ENCODE measurements around the gene CEP85L. TPM values are rescaled to one million over a fixed set of nuclear protein-coding genes. Genes with fewer than 3 reads are reported as not detected.

CEP85L gene
- total RNA-seq, 4 donors from 2014 or later = 5.3 to 10.5 (median 8.7) TPM

DNA sequence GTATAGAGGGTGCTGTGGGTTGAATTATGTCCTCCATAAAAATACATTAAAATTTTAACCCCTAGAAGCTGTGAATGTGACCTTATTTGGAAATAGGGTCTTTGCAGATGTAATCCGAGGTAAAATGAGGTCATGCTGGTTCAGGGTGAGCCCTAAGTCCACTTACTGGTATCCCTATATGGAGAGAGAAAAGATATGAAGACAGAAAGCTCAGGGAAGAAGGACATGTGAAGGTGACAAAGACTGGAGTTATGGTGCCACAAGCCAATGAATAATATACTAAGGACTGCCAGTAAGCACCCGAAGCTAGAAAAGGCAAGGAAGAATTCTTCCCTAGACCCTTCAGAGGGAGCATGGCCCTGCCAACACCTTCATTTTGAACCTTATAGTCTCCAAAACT lies 53.1 kb downstream of the CEP85L start:
- in situ Hi-C loops (cut with MboI; ENCODE audit: low pct_ligation_motif_present in 1 of 4, low pct_unique_long_range_greater_than_20kb in 1 of 4, low sequenced_read_pairs in 3 of 4) = no loop called here

DNA sequence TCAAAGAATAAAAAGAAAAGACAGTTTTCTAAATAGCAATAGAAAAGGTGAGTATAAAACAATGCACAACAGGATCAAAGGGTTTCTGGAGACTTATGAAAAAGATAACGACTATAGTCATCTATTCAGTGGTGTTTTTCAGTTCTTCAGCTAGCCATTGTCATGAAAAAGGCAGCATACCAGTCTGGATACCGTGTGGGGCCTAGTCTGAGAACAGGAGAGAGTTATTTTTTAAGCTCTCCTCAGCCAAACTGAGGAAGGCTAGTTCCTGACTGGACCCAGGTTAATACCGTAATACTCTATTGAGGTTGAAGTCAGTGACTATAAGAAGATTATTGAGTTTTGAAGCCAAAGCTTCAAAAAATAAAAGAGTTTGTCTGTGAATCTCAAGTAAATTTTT lies 53.8 kb downstream of the CEP85L start:
- H3K4me3 ChIP-seq = no peak overlapping the region
- intact Hi-C loops (cut with DNase I; ENCODE audit: low total_unique reads) (no loop called here), in situ Hi-C loops (cut with MboI; ENCODE audit: low pct_ligation_motif_present in 1 of 4, low pct_unique_long_range_greater_than_20kb in 1 of 4, low sequenced_read_pairs in 3 of 4) (no loop called here)
- no peak for TF ChIP-seq POLR2A (IDR thresholded peaks at IDR 0.05)
- TF ChIP-seq POLR2AphosphoS5 (IDR thresholded peaks at IDR 0.05) = no peak
- TF ChIP-seq, protein P1, sequence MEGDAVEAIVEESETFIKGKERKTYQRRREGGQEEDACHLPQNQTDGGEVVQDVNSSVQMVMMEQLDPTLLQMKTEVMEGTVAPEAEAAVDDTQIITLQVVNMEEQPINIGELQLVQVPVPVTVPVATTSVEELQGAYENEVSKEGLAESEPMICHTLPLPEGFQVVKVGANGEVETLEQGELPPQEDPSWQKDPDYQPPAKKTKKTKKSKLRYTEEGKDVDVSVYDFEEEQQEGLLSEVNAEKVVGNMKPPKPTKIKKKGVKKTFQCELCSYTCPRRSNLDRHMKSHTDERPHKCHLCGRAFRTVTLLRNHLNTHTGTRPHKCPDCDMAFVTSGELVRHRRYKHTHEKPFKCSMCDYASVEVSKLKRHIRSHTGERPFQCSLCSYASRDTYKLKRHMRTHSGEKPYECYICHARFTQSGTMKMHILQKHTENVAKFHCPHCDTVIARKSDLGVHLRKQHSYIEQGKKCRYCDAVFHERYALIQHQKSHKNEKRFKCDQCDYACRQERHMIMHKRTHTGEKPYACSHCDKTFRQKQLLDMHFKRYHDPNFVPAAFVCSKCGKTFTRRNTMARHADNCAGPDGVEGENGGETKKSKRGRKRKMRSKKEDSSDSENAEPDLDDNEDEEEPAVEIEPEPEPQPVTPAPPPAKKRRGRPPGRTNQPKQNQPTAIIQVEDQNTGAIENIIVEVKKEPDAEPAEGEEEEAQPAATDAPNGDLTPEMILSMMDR (IDR thresholded peaks at IDR 0.05) = no peak
- 79 to 83% methylated on average over 3 of the region's 3 CpGs for WGBS, 2 donors (ENCODE audit: low coverage in 1 of 2)
- no peaks in the 10 kb centered on the region for H3K4me1 ChIP-seq
- DNase-seq = no peak
- H3K27ac ChIP-seq = no peak overlapping the region
- no peaks in the 10 kb centered on the region for H3K9me3 ChIP-seq
- no peaks in the 10 kb centered on the region for H3K36me3 ChIP-seq
- no peaks in the 10 kb centered on the region for H3K27me3 ChIP-seq

More for the DNA sequence above, 53.1 kb downstream of the CEP85L start:
- TF ChIP-seq POLR2A (IDR thresholded peaks at IDR 0.05) (no peak), EP300 (IDR thresholded peaks at IDR 0.05; ENCODE audit: low read depth) (no peak), POLR2AphosphoS5 (IDR thresholded peaks at IDR 0.05) (no peak)
- TF ChIP-seq, protein P1 (IDR thresholded peaks at IDR 0.05) = no peak
- Histone ChIP-seq H3K9me3 (no peaks in the 10 kb centered on the region), H3K27ac (no peak overlapping the region), H3K4me3 (no peak overlapping the region), H3K36me3 (no peaks in the 10 kb centered on the region), H3K27me3 (no peaks in the 10 kb centered on the region), H3K4me1 (no peaks in the 10 kb centered on the region)
- no peak for DNase-seq
- 80 to 88% methylated on average over 2 of the region's 2 CpGs for WGBS, 2 donors (ENCODE audit: low coverage in 1 of 2)
- intact Hi-C loops (cut with DNase I; ENCODE audit: low total_unique reads) = no loop called here

DNA sequence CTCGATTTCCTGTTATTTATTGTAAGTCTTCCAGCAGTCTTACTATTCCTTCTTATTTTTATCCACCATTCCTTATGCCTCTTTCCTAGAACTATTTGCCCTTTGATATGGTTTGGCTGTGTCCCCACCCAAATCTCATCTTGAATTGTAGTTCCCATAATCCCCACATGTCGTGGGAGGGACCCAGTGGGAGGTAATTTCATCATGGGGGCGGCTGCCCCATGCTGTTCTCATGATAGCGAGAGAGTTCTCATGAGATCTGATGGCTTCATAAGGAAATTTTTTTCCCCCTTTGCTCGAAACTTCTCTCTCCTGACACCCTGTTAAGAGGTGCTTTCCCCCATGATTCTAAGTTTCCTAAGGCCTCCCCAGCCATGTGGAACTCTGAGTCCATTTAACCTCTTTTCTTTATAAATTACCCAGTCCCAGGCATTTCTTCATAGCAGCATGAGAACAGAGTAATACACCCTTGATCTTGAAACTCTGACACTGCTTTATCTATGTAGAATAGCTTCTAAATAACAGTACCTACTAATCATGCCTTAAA lies 54.5 kb downstream of the CEP85L start:
- TF ChIP-seq EP300 (IDR thresholded peaks at IDR 0.05; ENCODE audit: low read depth) = no peak
- no peak for TF ChIP-seq POLR2AphosphoS5 (IDR thresholded peaks at IDR 0.05)
- TF ChIP-seq POLR2A (IDR thresholded peaks at IDR 0.05) = no peak
- TF ChIP-seq, protein P1 (IDR thresholded peaks at IDR 0.05) = no peak
- 95 to 100% methylated on average over 2 to 5 of the region's 5 CpGs for WGBS, 2 donors (ENCODE audit: low coverage in 1 of 2)
- Histone ChIP-seq H3K9me3 (no peaks in the 10 kb centered on the region), H3K27ac (no peak overlapping the region), H3K4me1 (no peaks in the 10 kb centered on the region), H3K27me3 (no peaks in the 10 kb centered on the region), H3K36me3 (no peaks in the 10 kb centered on the region), H3K4me3 (no peak overlapping the region)
- in situ Hi-C loops (cut with MboI; ENCODE audit: low pct_ligation_motif_present in 1 of 4, low pct_unique_long_range_greater_than_20kb in 1 of 4, low sequenced_read_pairs in 3 of 4) = no loop called here
- DNase-seq = no peak
- intact Hi-C loops (cut with DNase I; ENCODE audit: low total_unique reads) = no loop called here

DNA sequence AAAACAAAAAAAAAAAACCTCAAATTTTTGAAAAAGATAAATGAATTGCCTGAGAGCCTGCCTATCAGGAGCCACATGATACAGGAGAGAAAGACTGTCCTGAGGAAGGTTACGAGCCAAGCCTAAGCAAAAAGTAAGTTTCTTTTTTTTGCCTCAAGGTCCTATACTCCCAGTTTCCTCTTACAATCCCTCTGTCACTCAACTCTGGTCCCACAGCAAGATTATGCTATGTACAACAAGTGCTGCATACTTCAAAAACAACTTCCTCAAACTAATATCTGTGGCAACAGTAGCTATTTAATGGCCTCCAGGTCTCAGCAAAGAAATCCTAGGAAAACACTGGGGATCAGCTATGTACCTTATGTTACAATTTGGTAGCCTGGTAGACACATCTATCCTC lies 56.5 kb downstream of the CEP85L start:
- 93 to 100% methylated on average over 1 of the region's 1 CpG for WGBS, 2 donors (ENCODE audit: low coverage in 1 of 2)
- Histone ChIP-seq H3K4me1 (no peaks in the 10 kb centered on the region), H3K36me3 (no peaks in the 10 kb centered on the region), H3K9me3 (no peaks in the 10 kb centered on the region), H3K27ac (no peak overlapping the region), H3K27me3 (no peaks in the 10 kb centered on the region), H3K4me3 (no peak overlapping the region)
- intact Hi-C loops (cut with DNase I; ENCODE audit: low total_unique reads) = no loop called here
- in situ Hi-C loops (cut with MboI; ENCODE audit: low pct_ligation_motif_present in 1 of 4, low pct_unique_long_range_greater_than_20kb in 1 of 4, low sequenced_read_pairs in 3 of 4) = no loop called here
- TF ChIP-seq EP300 (IDR thresholded peaks at IDR 0.05; ENCODE audit: low read depth) (no peak), POLR2AphosphoS5 (IDR thresholded peaks at IDR 0.05) (no peak), POLR2A (IDR thresholded peaks at IDR 0.05) (no peak)
- TF ChIP-seq, protein P1 (IDR thresholded peaks at IDR 0.05) = no peak
- DNase-seq = no peak

Data from transverse colon (tissue), 4 donors.